Fibroblast of peridontal ligament (primary cell): Measurements from ENCODE around the gene OR10A4.
"Not testable (repeated sequence)": the region's sequence is repeated elsewhere in the genome, so short reads cannot be mapped to it uniquely, and the experiment has no call there.

Experiments
- DNase-seq: peaks from one replicate; pipeline ENCODE4 v3.0.0-alpha.2; 2010; ENCODE audit errors: extremely low read depth

The OR10A4 gene

GRCh38 chr11:6898911-6899310 is 22.5 kb downstream of the OR10A4 start:
- no peak for DNase-seq

DNA sequence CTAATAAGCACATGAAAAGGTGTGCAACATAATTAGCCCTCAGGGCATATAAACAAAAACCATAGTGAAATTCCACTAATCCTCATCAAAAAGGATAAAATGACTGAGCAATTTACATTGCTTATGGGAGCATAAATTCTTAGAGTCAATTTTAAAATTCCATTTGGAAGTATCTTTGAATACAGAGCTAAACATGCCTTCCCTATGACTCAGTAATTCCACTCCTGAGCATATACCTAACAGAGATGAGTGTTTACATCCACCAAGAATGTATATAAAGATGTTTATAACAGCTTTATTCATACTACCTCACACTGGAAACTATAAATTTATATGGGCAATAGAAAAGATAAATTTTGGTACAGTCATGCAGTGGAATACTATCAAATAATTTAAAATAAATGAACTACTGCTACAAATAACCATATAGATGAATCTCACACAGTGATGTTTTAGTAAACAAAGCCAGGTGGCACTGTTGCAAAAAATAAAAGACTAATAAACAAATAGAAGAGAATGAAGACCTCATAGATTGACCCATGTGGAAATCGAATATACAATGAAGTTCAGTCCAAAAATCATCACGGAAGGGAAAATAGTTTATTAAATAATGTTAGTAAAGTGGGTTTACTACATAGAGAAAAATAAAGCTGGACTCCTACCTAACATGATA is 24.0 kb downstream of the OR10A4 start:
- no peak for DNase-seq

GRCh38 chr11:6904804-6905203 is 28.4 kb downstream of the OR10A4 start:
- not testable (repeated sequence) for DNase-seq

DNA sequence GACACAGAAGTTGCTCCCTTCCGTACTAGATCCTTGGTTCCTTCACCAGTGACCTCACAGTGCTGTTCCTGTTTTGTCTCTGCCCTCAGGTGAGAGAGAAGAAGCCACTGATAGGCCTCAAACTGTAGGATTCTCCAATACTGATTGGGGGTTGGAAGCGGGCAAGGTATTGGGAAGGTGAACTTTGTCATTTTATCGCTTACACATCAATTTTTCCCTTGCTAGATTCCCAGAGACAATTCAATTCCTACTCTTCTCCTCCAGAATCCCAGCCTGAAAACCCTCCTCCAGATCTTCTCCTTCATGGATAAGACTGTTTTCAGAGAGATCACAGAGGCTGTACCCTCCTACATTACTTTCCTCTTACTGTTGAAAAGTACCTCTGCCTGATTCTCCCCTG is 35.0 kb downstream of the OR10A4 start:
- no peak for DNase-seq

GRCh38 chr11:6911948-6912347 is 35.5 kb downstream of the OR10A4 start:
- peak; percentile 57 for DNase-seq

GRCh38 chr11:6919698-6920097 is 43.3 kb downstream of the OR10A4 start:
- DNase-seq, result no peak

DNA sequence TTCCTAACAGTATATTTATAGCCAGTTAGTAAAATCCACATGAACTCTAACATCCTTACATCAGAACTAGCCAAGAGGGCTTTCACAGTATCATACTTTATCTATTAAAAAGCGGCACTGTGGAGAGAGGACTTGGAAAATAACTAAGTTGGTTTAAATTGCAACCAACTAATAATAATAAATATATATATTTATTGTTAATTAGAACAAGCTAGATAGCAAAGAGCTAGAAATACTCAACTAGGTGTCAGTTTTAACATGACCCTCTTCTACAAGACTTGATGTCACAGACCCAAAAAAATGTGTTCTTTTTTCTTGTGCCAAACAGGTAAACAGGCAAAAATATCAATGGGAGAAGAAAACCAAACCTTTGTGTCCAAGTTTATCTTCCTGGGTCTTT is 44.3 kb downstream of the OR10A4 start, which contains the start of gene OR2D3:
Gene OR2D3, plus strand, starts transcription at position 301 of the 400 bp plus-strand sequence. Its CDS starts 0 bp downstream, at position 301.
- DNase-seq, result no peak

DNA sequence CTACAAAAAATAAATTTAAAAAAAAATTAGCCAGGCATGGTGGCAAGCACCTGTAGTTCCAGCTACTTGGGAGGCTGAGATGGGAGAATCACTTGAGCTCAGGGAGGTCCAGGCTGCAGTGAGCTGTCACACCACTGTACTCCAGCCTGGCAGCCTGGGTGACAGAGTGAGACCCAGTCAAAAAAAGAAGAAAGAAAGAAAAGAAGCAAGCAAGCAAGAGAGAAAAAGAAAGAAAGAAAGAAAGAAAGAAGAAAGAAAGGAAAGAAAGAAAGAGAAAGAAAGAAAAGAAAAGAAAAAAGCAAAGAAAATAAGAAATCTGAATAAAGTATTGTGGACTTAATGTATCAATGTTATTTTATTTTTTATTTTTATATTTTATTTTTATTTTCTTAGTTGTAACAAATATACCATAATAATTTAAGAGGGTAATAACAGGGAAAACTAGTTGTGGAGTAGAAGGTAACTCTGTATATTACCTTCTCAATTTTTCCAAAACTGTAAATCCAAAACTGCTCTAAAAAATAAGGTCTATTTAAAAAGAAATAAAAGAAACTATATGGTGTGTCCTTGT is 48.7 kb downstream of the OR10A4 start:
- no peak for DNase-seq

- no peak for DNase-seq
Observed at GRCh38 chr11:6925636-6926207, 49.3 kb downstream of the OR10A4 start.

- DNase-seq, result peak; percentile 75
Observed at GRCh38 chr11:6926208-6927029, 50.0 kb downstream of the OR10A4 start, which contains the start of gene ZNF215. Gene ZNF215 (plus strand): TSS chr11:6926426. CDS start chr11:6932273, 5,847 bp downstream.

DNA sequence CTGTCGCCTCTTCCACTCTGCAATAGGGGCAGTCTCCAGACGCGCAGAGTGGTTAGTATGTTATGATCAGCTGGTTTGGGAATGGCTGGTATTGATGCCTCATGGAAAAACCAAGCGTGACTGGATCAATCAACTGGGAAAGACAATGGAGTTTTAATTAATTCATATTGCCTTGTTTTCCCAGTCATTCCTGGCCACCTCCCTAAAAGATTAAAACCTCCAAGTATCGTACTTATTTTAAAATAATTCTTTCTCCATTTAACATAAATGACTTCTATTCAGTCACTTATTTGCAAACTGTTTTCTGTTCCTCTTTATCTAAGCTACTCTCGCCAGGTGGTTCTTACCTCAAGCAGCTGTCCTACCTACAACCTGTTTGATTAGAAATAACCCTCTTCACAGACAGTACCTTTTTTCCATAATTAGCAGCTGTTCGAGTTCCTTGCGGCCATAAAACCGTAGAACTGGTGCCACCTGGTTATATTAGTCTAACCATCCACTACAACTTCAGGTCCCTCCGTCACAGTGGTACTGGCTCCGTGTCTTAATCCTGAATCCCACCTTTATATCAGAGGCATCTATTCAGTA is 50.7 kb downstream of the OR10A4 start:
- peak; percentile 34 for DNase-seq
